ENCODE results near the gene FERMT2.
"Not testable (repeated sequence)": the region's sequence is repeated elsewhere in the genome, so short reads cannot be mapped to it uniquely, and the experiment has no call there.

Gene FERMT2

DNA sequence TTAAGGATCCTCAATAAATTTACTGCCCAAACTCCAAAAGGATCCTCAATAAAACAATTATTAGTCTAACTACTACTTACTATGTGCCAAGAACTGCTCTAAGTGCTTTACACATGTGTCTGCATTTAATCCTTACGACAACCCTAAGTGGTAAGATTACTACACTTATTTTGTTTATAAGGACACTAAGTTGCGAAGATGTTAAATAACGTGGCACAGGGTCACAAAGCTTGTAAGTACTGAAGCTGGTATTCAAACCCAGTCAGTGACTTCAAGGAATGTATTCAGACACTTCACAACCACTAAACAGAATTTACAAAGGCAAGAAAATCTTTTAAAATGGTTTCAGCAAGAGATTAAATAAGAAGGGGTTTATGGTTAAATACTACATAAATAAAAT, 13.0 kb downstream of the FERMT2 start:
- DNase-seq: no peak

DNA sequence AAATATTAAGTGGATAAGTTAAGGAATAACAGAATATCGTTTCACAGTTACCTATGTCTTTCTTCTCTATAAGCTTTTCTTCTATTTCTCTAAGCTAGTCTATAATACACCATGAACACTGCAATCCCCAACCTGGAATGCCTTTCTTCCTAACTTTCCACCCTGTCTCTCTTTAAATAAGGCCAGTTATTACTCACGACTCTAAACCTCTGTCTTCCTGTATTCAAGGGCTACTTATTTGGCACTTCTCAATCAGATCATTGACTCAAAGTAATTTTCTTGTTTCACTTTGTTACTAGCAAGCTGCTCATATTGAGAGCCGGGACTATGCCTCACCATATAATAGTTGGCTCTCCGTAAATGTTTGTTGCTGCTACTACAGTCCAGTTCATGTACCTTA, 13.5 kb downstream of the FERMT2 start:
- DNase-seq: no peak

DNA sequence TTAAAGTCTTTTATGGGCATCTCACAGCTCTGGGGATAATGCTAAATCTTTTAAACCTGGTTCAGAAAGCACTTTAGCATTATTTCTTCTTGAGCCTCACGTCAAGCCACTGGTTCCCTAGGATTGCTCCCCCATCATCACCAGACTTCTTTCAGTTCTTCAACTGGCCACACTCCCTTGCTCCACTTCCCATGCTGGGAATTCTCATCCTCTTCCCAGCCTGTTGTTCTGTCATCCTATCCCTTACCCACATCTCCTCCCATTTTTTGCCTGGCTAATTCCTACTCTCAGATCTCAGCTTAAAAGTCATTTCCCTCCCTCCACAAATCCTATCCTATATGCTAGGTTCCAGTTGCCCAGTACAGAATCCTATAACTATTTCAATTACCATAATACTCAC, 14.4 kb downstream of the FERMT2 start:
- DNase-seq: no peak

DNA sequence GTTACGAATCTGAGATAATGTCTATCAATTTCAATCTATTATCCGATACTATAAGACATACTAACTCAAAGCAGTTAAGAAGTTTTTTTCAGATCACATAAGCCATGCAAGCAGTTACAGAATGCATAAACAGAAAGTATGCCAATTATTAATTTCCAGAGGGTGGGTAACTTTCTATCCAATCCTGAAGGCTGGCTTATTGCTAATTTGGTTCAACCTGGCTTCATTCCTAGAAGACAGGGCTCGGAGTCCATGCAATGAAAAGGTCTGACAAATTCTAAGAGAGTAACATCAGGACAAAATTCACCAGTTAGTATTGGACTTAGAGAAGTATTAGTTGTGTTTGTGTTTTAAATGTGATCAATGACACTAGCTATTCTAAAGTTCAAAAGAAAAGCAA, 15.0 kb downstream of the FERMT2 start:
- DNase-seq: no peak

DNA sequence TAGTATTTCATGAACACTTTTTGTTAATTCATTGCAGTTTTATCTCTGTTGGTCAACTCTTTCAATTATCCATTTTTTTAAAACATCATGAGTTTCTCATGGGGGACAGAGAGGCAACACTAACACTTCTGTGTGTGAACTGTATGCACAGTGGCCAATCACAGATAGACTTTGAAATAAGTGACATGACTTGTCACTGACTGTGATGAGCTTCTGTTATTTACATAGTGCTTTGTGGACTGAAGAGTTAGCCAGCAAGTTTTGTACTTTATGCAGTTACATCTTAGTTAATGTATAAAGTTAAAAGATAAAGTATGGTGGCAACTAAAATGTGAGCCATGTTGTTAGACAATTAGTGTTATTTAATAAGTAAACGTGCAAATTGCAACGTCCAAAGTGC, 16.1 kb downstream of the FERMT2 start:
- DNase-seq: no peak

DNA sequence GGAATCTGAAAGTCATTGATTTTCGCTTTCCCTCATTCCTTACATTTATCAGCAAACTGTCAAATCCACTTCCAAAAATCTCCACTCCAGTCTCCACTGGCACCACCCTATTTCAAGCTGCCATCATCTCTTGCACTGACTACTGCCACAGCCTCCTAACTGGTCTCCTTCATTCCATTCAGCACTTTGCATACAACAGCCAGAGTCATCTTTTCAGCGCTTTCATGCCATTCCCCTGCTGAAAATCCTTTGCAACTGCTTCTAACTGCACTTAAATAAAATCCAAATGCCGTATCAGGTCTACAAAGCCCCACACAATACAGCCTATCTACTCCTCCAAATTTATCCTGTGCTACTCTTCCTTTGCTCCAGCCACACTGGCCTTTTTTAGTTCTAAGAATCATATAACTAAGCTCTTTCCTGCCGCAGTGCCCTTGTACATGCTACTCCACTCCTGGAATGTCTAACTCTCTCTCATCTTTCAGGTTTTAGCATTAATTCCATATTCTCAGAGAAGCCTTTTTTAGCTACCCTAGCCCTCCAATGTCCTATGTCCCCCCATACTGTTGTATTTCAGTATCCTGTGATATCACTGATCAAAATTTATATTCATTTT, 21.6 kb downstream of the FERMT2 start:
- DNase-seq: no peak

DNA sequence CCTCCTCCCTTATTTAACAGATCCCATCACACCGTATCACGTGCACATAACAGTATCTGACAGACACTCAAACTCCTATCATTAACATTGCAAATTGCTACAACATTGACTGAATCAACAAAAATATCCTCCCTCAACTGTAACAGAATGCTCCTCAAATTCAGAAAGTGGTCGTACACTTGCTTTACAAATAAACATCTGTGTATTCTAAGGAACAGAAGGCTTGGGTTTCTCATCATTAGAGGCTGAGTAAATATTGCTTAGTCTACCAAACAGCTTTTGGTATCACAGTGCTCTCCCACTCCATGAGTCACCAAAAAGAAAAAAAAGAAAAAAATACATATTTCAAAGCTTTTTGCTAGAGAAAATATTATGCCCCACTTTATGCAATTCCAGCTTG, 23.9 kb downstream of the FERMT2 start:
- DNase-seq: peak; percentile 34

DNA sequence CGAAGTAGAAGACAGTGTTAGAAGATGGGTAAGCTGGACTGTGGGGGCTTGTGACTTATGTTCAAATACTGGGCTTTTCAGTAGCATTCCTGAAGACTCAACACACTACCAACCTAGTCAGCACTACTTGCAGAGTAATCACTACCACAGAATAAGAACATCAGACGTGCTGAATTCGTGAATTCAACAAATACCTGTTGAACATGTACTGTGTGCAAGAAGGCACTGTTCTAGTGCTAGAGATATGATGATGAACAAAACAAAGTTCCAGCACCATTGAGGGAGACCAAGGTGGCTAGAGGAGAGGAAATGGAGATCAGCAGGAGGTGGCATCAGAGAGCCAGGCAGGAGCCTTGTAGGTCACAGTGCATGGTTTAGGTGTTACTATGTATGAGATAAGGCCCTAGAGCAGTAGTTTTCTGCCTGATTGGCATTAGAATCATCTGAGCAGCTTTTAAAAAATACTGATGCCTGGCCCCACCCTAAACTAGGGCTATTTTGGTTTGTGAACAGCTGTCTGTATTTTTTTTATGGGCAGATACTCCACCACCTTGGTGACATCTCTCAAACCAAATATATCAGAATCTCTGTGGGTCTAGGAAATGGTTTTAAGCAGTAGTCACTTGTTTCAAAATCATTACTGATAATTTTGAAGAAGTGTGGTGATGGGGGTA, 26.8 kb downstream of the FERMT2 start:
- DNase-seq: no peak

DNA sequence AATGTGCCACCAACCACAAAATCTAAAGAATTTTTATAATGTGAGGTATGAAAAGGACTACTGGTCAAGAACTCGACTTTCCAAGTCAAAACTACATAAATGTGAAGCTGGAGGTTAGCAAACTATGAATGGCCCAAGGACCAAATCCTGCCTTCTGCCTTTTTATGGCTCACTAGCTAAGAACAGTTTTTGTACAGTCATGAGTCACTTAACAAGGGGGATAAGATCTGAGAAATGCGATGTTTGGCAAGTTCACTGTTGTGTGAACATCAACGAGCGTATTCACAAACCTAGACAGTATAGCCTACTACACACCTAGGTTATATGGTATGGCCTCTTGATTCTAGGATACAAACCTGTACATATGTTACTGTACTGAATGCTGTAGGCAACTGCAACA, 28.2 kb downstream of the FERMT2 start:
- peak; percentile 53 for DNase-seq

DNA sequence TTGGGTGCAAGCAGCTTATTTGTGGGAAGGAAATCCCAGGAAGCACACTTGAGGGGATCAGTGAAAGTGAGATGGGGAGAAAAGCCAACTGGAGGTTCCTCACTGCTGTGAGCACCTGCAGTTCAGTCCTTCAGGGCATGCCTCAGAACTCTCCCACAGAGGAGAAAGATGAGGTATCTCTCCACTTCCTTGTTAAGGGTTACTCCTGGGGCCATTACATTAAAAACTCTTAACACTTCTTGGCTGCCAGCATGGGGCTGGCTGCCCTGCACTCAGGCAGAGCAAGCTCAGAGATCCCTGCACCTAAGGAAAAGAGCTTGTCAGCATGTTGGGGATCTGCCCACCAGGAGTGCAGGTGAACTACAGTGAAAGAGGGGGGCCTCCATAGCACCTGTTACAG, 28.8 kb downstream of the FERMT2 start:
- DNase-seq: no peak

DNA sequence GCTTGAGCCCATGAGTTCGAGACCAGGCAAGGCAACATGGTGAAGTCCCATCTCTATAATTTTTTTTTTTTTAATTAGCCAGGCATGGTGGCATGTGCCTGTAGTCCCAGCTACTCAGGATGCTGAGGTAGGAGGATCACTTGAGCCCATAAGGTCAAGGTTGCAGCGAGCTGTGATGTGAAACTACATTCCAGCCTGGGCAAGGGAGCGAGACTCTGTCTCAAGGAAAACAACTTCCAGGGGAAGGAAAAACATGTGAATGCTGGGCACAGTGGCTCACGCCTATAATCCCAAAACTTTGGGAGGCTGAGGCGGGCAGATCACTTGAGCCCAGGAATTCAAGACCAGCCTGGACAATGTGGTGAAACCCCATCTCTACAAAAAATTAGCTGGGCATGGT, 30.4 kb downstream of the FERMT2 start:
- not testable (repeated sequence) for DNase-seq

DNA sequence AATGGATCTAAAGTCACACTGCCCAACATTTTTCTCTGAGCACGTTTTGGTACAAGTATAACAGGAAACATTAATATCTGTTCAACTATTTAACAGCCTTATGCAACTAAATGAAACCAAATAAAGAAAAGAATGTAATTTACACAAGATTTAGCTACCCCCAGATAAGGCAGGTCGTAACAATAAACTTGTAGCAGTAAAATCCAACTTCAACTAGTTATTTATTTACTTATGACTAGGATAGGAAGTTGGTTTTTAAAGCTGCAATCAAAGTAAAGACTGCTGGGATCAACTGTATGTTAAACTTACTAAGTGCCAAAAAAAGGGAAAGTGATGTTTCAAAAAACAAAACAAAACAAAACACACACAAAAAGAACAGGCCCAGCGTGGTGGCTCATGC, 30.9 kb downstream of the FERMT2 start:
- DNase-seq: peak; percentile 45

DNA sequence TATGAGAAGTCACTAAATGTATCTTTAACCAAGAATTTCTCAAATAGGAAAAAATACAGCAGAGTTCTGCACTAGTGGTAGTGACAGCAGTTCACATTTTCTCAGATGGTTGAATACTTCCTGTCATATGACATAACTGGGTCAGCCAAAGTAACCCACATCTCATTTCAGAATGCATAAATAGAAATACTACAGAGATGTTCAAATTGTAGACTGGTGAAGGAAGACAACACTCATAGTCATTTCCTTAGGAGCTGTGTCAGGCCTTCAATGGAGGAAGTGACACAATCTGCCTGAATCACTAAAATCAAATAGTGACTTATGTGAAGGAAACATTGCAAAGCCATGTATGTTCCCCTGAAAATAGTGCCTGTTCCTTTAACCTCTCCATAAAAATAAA, 32.4 kb downstream of the FERMT2 start:
- DNase-seq: peak; percentile 69

DNA sequence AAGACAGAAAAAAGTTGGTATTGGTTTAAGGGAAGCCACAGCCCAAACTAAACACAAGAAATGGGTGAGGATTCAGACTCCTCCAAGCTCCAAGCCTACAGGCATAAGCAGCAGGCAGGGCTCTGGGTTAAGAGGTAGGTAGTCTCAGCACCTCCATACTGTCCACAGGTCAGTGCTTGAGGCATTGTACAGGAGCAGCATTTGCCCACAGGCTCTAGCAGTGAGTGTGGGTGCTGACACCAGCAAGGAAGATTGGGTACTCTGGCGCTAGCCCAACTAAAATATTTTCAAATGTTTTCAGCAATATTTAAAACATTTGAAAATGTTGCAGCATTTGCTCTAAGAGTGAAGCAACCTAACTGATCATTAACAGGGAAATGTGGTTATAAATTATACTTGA, 33.1 kb downstream of the FERMT2 start:
- DNase-seq: peak; percentile 19

DNA sequence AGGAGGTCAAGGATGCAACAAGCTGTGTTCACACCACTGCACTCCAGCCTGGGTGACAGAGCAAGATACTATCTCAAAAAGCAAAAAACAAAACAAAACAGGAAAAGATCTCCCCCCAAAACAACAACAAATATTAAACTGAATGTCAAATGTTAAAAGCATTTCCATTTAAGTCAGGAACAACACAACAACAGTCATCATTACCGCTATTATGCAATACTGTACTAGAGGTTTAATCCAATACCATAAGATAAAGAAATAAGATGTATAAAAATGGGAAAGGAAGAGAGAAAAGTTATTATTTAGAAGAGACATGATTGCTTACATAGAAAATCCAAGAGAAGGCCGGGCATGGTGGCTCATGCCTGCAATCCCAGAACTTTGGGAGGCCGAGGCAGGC, 36.6 kb downstream of the FERMT2 start:
- DNase-seq: no peak

DNA sequence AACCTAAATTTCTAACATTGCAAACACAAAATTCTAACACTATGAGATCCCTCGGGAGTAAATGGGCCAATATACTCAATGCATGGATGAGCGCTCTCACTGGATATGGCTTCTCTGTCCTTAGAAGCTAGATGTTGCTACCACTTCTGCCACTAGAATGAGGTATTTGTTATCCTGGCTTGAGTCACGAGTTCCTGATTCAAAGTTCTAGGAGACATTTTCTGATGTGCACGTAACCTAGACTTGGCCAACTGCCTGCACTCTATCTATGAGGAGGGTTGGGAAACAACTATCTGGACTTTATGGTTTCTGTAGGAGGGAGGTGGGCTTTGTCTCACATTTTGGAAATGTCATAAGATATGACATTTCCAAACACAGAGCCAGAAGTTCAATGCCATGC, 37.6 kb downstream of the FERMT2 start:
- no peak for DNase-seq

DNA sequence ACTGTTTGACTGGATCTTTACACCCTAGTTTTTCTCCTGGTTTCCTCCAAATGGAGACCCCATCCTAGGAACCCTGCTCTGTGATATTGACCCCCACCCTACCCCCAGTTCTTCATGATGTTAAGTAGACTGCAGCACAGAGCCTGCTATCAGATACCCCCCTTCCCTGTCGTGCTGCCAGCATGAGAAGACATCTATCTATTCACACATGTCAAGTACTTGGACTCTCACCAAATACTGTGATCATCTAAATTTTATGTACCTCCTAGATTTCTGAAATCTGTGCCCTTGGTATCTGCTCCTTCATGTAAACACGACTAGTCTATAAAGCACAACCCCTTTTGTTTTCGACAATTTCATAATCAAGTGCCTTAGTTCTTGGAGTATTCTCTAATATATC, 38.9 kb downstream of the FERMT2 start:
- no peak for DNase-seq

DNA sequence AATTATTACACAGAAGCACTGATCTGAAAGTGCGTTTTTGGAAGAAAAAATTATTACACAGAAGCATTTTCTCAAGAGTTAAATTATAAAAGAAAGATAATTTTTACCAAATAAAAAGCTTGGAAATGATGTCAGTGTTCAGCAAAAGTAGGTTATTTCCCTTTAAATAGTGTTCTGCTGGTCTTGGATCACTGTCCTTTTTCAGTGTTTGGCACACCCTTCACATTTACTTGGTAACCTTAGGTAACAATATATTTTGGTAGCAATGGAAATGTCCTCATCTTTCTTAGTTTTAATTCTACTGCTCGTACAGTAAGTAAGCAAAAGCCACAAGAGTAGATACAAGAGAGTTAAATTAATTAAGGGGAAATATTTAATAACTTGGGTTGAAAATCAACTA, 40.3 kb downstream of the FERMT2 start:
- DNase-seq: no peak

DNA sequence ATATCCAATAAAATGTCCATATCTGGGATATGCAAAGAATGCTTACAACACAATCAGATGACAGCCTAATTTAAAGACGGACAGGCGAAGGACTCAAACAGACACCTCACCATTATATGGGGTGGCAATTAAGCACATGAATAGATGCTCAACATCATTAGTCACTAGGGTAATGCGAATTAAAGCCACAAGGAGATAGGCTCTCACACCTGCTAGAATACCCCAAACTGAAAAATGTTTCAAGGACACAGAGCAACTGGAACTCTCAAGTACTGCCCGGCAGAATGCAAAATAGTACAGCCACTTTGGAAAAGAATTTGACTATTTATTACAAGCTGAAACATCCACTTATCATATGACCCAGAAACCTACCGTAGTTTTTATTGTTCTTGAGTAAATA, 42.9 kb downstream of the FERMT2 start:
- DNase-seq: no peak

DNA sequence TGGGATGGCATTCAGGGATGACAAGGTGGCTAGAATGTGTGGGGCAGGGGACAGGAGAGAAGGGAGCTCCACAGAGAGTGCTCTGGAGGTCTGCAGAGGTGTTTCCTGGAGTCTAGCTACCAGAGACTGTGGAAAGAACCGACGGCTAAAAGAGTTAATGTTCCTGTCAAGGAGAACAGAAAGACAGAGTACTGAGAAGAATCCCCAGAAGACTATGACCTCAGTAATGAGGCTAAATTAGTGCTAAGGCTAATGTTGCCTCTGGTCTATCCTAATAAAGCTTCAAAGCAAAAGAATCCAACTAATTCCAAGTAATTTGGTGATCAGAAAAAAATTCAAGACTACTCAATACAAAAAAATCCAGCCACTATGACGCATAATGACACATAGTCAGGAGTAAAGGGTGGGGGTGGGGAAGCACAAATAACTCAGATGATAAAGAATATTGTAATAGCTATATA, 44.7 kb downstream of the FERMT2 start:
- peak; percentile 94 for DNase-seq

DNA sequence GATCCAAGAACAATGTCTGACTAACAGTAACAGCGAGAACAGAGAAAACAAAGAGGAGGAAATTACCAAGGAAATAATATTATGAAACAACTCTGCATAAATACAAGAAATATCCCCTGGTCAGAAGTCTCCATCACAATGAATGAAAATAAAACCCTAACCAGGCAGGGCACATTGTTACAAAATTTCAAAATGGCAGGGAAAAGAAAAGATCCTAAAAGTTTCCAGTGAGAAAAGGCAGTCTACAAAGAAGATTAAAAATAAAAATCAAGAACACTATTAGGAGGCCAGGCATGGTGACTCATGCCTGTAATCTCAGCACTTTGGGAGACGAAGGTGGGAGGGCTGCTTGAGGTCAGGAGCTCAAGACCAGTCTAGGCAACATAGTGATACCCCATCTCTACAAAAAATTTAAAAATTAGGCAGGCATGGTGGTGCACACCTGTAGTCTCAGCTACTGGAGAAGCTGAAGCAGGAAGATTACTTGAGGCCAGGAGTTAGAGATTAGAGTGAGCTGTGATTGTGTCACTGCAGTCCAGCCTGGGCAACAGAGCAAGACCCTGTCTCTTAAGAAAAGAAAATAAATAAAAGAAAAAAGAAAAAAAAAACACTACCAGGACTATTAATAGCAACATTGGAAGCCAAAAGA, 47.8 kb downstream of the FERMT2 start:
- peak; percentile 35 for DNase-seq

DNA sequence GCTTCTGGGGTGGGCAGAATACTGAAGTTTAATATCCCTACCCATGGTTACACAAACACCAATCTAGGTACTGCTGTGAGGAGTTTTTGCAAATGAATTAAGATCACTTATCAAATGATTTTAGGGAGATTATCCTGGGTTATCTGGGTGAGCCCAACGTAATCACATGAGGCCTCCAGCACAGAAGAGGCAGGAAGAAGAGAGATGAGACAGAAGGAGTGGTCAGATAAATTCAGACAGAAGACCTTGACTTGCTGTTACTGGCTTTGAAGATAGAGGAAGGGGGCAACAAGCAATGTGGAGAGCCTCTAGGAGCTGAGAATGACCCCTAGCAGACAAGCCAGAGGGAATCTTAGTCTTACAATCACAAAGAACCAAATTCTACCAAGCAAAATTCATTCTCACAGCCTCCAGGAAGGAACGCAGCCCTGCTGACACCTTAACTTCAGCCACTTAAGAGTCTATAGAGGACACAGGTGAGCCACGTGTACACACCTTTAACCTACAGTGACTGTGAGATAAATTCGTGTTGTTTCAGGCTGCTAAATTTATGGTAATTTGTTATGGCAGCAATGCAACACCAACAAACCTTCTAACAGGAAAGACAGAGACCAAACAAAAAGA, 49.4 kb downstream of the FERMT2 start:
- no peak for DNase-seq

DNA sequence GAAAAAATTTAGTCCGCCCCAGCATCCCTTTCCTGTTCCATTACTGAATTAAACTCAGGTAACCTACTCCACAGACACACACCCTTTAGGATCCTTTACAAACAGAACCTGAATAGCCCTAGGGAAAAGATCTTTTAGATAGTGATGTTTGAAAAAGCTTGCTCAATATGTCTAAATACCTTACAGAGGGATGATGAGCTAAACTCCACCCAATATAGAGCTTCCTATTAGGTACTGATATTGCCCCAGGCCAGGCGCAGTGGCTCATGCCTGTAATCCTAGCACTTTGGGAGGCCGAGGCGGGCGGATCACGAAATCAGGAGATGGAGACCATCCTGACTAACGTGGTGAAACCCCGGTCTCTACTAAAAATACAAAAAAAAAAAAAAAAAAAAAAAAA, 50.1 kb downstream of the FERMT2 start:
- DNase-seq: no peak

DNA sequence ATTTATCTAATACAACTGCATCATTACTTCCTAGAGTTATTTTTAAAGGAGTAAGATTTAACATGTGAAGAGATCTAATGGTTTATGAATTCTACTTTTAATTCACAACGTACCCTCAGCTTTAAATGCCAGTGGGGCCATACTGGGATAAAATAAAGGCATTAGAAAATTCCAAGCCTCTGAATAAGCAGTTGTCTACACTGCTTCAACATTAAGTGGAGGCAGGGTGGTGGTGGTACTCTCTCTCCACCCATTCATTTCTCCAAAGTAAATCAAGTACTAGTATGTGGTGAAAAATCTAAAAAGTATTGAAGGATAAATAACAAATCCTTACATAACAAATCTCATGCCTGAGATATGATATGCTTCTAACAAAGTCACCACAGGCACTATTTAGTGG, 52.4 kb downstream of the FERMT2 start:
- no peak for DNase-seq
